Lower leg skin (tissue), 3 donors: ENCODE measurements around the gene CPEB3.

Source experiments
- POLR2A ChIP-seq, 2 donors: fragments of 450-650 bp; IDR thresholded peaks; one replicate each; pipeline ENCODE4 v1.6.1; 2016 to 2017; ENCODE audit warnings: antibody characterized with exemption in 2 of 2, mild to moderate bottlenecking in 1 of 2, moderate library complexity in 1 of 2
- TF ChIP-seq, protein P1 (sequence below), 3 donors: fragments of 450-650 bp; IDR thresholded peaks; one replicate each; pipeline ENCODE4 v1.5.1; 2016; ENCODE audit warnings: antibody characterized with exemption in 3 of 3, mild to moderate bottlenecking in 3 of 3, moderate library complexity in 2 of 3

DNA sequence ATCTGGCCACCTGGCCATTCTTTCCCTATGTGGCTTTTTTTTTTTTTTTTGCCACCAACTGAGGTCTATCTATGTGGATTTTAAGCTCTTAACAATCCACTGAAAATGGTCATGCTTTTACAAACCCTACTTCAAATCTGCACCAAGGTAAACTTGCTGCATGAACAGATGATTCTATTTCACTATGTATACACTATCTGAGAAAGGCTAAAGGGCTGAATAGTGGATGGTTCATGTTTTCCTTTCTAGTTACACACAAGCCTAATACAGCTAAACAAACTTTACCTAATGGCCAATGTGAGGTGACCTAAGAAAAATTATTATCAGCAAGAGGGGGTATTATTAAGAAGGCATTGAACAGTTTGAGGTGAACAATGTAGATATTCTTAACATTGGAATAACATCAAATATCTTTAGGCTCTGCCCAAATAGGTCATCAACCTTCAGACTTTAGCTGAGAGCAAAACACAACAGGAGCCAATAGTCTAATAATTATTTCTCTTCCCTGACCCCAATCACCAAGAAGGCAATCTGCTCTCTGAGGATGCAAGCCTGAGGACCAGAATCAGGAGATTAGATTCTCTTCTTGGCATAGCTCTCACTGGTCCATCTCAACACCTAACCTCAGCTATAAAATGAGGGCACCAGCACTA lies 160.1 kb downstream of the CPEB3 start:
- TF ChIP-seq, protein P1, sequence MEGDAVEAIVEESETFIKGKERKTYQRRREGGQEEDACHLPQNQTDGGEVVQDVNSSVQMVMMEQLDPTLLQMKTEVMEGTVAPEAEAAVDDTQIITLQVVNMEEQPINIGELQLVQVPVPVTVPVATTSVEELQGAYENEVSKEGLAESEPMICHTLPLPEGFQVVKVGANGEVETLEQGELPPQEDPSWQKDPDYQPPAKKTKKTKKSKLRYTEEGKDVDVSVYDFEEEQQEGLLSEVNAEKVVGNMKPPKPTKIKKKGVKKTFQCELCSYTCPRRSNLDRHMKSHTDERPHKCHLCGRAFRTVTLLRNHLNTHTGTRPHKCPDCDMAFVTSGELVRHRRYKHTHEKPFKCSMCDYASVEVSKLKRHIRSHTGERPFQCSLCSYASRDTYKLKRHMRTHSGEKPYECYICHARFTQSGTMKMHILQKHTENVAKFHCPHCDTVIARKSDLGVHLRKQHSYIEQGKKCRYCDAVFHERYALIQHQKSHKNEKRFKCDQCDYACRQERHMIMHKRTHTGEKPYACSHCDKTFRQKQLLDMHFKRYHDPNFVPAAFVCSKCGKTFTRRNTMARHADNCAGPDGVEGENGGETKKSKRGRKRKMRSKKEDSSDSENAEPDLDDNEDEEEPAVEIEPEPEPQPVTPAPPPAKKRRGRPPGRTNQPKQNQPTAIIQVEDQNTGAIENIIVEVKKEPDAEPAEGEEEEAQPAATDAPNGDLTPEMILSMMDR (IDR thresholded peaks at IDR 0.05), result no peak
- TF ChIP-seq POLR2A (IDR thresholded peaks at IDR 0.05), result no peak
